ENCODE results near the gene CDC45.

Gene CDC45

GRCh38 chr22:19504900-19505734, 25.4 kb downstream of the CDC45 start:
- TF ChIP-seq GATA2 (IDR thresholded peaks at IDR 0.05; ENCODE audit: low read depth, low read length) (no peak), GATA3 (IDR thresholded peaks at IDR 0.05; ENCODE audit: low read depth, low read length) (no peak)

DNA sequence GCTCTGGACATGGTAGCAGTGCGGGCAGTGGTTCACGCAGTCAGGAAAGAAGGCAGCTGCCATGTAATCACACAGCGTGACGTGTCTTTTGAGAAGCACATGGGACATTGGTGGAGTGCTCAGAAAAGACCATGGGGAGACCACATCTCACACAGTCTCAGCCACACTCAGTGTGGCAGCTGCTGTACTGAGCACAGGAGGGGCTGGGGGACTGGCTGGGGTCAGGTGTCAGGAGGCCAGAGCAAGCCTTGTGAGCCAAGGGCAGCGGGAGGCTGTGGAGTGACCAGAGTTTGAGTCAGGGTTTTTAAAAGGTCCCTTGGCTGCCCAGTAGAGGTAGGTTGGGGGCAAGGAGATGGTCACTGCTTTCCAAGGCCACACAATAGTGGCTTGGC, 26.0 kb downstream of the CDC45 start:
- no peak for TF ChIP-seq GATA2 (IDR thresholded peaks at IDR 0.05; ENCODE audit: low read depth, low read length)
- TF ChIP-seq GATA3 (IDR thresholded peaks at IDR 0.05; ENCODE audit: low read depth, low read length): no peak

- TF ChIP-seq GATA3 (IDR thresholded peaks at IDR 0.05; ENCODE audit: low read depth, low read length): no peak
- no peak for TF ChIP-seq GATA2 (IDR thresholded peaks at IDR 0.05; ENCODE audit: low read depth, low read length)
Measured at GRCh38 chr22:19506212-19506611, 26.5 kb downstream of the CDC45 start.

- TF ChIP-seq GATA2 (IDR thresholded peaks at IDR 0.05; ENCODE audit: low read depth, low read length): no peak
- no peak for TF ChIP-seq GATA3 (IDR thresholded peaks at IDR 0.05; ENCODE audit: low read depth, low read length)
Measured at GRCh38 chr22:19507534-19507861, 27.8 kb downstream of the CDC45 start.

DNA sequence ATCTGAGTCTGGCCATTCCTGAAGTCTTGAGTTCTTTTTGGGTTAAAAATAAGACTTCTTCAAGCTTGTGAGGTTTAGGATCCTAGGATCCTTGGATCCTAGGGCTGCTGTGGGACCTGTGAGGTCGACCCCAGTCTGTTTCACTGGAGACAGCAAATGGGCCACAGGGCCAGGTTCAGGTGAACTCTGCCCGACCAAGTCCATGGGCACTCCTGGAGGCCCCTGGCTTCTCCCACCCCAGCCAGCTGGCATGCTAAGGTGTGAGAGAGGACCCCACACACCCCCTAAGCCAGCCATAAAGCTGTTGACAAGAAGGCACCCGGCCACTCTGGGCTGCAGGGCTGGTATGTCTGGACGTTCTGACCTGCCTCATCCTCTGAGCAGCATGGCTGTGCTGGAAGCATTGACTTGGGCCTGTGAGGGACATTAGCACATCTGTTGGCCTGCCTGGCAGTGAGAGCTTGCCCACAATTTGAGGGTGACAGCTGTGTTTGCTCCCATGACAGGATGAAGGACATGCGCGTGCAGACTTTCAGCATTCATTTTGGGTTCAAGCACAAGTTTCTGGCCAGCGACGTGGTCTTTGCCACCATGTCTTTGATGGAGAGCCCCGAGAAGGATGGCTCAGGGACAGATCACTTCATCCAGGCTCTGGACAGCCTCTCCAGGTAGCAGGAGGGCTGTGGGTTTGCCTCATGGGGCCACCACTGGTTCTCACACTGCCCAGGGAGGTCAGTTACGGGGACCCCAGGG, 28.5 kb downstream of the CDC45 start:
- TF ChIP-seq GATA3 (IDR thresholded peaks at IDR 0.05; ENCODE audit: low read depth, low read length) (no peak), GATA2 (IDR thresholded peaks at IDR 0.05; ENCODE audit: low read depth, low read length) (no peak)

DNA sequence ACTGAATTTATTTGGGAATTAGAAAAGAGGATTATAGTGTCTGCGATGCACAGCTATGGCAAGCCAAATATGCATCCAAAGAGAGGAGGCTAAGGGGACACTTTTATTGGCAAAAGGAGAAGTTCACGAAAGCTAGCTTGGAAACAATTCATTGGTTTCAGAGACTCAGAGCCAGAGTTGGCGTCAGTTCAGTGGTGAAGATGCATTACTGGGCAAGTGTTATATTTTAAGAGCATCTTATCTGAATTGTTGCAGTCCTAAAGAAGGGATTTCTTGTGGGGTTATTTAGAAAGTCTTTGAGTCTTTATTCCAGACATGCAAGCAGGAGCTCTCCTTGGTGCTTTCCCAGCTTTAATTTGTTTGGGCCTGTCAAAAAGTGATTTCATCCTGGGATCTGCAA, 29.5 kb downstream of the CDC45 start:
- TF ChIP-seq GATA3 (IDR thresholded peaks at IDR 0.05; ENCODE audit: low read depth, low read length): no peak
- no peak for TF ChIP-seq GATA2 (IDR thresholded peaks at IDR 0.05; ENCODE audit: low read depth, low read length)

DNA sequence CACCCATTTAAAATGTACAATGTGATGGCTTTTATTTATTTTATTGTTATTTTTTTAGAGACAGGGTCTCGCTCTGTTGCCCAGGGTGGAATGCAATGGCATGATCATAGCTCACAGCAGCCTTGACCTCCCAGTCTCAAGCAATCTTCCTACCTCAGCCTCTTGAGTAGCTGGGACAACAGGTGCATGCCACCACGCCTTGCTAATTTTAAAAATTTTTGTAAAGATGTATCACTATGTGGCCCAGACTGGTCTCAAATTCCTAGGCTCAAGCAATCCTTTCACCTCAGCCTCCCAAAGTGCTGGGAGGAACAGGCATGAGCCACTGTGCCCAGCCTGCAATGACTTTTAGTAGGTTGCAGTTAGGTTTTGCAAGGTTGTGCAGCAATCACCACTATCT, 30.2 kb downstream of the CDC45 start:
- no peak for TF ChIP-seq GATA3 (IDR thresholded peaks at IDR 0.05; ENCODE audit: low read depth, low read length)

GRCh38 chr22:19510919-19511341, 31.2 kb downstream of the CDC45 start:
- no peak for TF ChIP-seq GATA3 (IDR thresholded peaks at IDR 0.05; ENCODE audit: low read depth, low read length)
- TF ChIP-seq GATA2 (IDR thresholded peaks at IDR 0.05; ENCODE audit: low read depth, low read length): no peak

- TF ChIP-seq GATA3 (IDR thresholded peaks at IDR 0.05; ENCODE audit: low read depth, low read length) (no peak), GATA2 (IDR thresholded peaks at IDR 0.05; ENCODE audit: low read depth, low read length) (no peak)
Measured at GRCh38 chr22:19513823-19514222, 34.1 kb downstream of the CDC45 start.

DNA sequence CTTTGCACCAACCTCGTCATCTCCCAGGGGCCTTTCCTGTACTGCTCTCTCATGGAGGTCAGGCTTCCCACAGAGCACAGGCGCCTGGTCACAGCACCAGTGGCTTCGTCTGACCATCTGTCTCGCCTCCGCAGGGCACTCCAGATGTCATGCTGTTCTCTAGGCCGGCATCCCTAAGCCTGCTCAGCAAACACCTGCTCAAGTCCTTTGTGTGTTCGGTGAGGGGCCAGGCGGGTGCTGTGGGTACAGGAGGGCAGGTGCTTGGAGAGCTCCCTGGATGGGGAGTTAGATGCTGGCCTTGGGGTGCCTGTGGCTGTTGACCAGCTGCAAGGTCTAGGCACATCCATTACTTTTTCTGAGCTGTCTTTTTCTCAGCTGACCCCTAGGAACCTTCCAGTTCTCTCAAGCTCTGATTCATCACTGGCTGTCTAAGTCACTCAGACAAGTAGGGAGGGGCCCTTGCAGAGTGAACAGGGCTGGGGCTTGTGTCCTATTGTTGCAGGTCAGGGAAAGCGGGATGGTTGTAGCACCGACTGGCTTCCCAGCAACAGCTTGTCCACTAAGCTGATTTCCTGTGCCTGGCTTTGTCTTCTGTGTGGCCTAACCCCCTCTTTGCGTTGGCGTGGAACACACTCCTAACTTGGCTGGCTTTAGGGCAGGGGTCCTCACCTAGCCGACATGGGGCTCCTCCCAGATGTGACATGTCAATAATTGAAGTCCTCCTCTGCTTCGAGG, 35.3 kb downstream of the CDC45 start:
- TF ChIP-seq GATA2 (IDR thresholded peaks at IDR 0.05; ENCODE audit: low read depth, low read length) (no peak), GATA3 (IDR thresholded peaks at IDR 0.05; ENCODE audit: low read depth, low read length) (no peak)

- no peak for TF ChIP-seq GATA3 (IDR thresholded peaks at IDR 0.05; ENCODE audit: low read depth, low read length)
- TF ChIP-seq GATA2 (IDR thresholded peaks at IDR 0.05; ENCODE audit: low read depth, low read length): no peak
Measured at GRCh38 chr22:19515654-19516377, 36.1 kb downstream of the CDC45 start.

DNA sequence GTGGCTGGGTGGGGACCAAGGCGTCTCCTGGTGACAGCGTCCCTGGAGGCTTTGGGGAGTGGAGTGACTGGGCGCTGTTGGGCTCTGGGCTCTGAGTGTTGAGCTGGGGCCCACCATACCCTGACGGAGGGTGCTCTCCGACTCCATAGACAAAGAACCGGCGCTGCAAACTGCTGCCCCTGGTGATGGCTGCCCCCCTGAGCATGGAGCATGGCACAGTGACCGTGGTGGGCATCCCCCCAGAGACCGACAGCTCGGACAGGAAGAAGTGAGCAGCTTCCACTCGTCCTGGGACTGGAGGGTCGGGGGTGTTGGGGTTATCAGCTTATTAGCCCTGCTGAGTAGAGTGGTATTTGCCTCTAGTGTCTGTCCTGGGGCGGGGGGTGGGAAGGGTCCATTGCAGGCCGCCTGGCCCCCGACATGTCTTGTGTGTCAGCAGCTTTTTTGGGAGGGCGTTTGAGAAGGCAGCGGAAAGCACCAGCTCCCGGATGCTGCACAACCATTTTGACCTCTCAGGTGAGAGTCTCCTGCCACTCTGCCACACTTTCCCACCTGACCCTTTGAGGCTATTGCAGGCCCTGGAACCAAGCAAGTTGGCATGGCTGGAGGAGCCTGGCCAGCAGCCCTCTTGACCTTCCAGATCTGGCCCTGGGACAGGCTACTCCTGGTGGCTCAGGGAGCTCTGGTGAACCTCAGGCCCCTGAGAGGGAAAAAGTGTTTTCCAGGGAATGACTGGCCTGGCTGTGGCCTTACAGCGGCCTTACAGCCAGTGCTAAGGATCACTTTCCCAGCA, 36.9 kb downstream of the CDC45 start:
- no peak for TF ChIP-seq GATA3 (IDR thresholded peaks at IDR 0.05; ENCODE audit: low read depth, low read length)
- no peak for TF ChIP-seq GATA2 (IDR thresholded peaks at IDR 0.05; ENCODE audit: low read depth, low read length)

DNA sequence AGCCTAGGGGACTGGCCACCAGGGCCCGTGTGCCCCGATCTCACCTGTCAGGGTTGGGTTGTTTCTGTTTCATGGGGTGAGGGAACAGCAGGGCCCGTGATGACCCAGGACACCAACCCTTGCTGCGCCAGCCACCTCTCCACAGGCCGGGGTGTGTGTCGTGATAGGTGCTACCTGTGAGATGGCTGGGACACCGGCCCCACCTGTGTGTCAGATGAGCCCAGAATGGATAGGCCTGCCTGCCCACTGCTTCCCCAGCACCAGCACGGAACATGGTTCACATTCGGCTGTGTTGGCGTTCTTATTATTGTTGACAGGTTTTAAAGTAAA, 37.4 kb downstream of the CDC45 start:
- TF ChIP-seq GATA2 (IDR thresholded peaks at IDR 0.05; ENCODE audit: low read depth, low read length) (no peak), GATA3 (IDR thresholded peaks at IDR 0.05; ENCODE audit: low read depth, low read length) (no peak)

All from SH-SY5Y (cell line).